Urinary bladder (tissue), 4 donors: Measurements from ENCODE around the gene NRCAM. TPM values are rescaled to one million over a fixed set of nuclear protein-coding genes. Genes with fewer than 3 reads are reported as not detected.

Experiments
- DNase-seq: peaks from one replicate; pipeline ENCODE4 v3.0.0-alpha.2; 2015; ENCODE audit errors: extremely low spot score
- H3K27ac ChIP-seq: one replicate; pipeline ENCODE4 v1.5.1; 2013; ENCODE audit warnings: low read depth, mild to moderate bottlenecking, moderate library complexity
- H3K36me3 ChIP-seq: one replicate; pipeline ENCODE4 v1.6.1; 2013; ENCODE audit warnings: mild to moderate bottlenecking, moderate library complexity; ENCODE audit not compliant: insufficient read depth
- H3K4me1 ChIP-seq: one replicate; pipeline ENCODE4 v1.6.1; 2013; ENCODE audit warnings: mild to moderate bottlenecking, moderate library complexity; ENCODE audit not compliant: insufficient read depth
- H3K4me3 ChIP-seq: one replicate; pipeline ENCODE4 v1.5.1; 2013; ENCODE audit warnings: low read depth, low read length
- WGBS: extraction: QIAGEN DNeasy Blood & Tissue Kit; methylation state at CpG from one replicate; pipeline ENCODE4 v1.1.7; 2013; 5-methylcytosine and 5-hydroxymethylcytosine counted together
- polyA plus RNA-seq: library from polyadenylated mRNA; stranded (reverse); fragments of 200-250 nt; gene quantifications from one replicate; pipeline ENCODE4 v1.2.3, GENCODE V29; 2013
- total RNA-seq: library from RNA; depleted of rRNA; stranded (reverse); fragments of >200 nt; gene quantifications from one replicate; pipeline ENCODE4 v1.2.3, GENCODE V29; 2014
- donor health status: healthy with polysubstance abuse.
- donor health status: healthy.

The NRCAM gene
- total and polyA plus RNA-seq, 2 donors = 2.0 to 9.7 TPM

DNA sequence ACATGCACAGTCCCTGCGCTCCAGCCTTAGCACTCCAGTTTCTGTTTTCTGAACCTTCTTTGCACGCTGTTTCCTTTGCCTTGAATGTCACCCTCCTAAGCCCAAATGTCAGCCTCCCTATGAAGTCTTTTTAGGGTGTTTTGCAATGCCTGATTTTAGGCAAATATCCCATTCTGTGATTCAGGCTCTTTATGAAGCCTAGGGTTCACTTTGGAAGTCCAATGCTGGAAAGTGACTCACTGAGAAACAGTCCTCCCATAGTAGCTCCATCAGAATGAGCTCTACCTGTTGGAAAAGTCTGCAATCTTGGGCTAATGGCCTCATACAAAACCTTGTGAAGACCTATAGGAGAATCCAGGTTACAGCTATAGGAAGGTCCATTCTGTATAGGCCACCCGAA lies 331.4 kb downstream of the NRCAM start:
- Histone ChIP-seq H3K36me3 (no peaks in the 10 kb centered on the region), H3K4me1 (no peaks in the 10 kb centered on the region), H3K4me3 (no peak overlapping the region), H3K27ac (no peak overlapping the region)
- 89% methylated on average over 3 of the region's 3 CpGs for WGBS
- no peak for DNase-seq

DNA sequence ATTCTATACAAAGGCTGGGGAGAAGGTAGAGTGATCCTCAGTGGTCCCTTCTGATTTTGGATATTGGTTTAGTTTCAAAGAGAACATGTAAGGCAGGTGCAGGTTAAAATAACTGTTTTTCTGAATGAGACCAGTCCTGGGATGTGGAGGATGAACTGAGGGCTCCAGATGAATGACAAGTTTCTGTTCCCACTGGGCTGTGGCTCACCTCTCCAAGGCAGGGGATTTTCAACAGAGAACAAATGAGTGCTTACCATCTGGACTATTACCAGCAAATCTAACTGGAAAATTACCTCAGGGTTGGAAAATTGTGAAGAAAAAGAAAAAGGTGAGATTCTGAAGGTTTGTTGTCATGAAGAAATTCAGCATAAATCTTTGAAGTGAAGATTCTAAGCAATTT lies 334.1 kb downstream of the NRCAM start:
- Histone ChIP-seq H3K27ac (no peak overlapping the region), H3K4me3 (no peak overlapping the region), H3K4me1 (no peaks in the 10 kb centered on the region), H3K36me3 (no peaks in the 10 kb centered on the region)
- no peak for DNase-seq

DNA sequence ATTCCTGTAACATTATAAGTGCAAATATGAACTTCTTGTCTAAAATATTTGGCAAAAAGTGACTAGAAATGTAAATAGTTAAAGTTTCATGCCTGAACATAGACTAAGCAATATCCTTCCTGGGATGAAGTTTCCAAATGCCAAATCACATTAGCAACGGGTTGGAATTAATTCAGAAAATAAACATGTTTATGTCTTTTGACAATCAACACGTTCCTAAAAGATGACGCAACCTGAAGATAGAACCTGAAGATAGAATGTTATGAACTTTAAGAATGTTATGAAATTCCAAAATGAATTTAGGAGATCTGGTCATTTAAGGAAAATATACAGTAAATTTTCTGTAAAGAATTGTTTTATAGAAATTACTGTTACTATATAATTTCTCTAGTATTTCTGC lies 335.3 kb downstream of the NRCAM start:
- 58% methylated on average over 3 of the region's 3 CpGs for WGBS
- DNase-seq = no peak
- Histone ChIP-seq H3K36me3 (no peaks in the 10 kb centered on the region), H3K4me1 (no peaks in the 10 kb centered on the region), H3K4me3 (no peak overlapping the region), H3K27ac (no peak overlapping the region)

DNA sequence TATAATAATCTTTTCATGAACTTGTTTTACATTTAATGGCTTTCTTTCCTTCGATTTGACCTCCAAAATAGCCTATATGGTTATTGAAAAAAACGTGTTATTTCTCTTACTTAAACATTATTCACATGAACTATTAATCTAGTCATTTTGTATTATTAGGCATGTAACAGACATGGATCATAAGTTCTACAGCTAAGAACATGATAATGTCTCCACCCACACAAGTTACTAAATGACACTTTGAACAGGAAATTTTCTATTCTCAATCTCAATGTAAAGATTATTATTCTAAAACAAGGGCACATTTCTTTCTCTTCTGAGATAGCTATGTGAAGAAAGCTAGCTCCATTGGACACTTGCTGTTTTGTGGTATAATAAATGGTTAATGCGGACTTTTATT lies 336.0 kb downstream of the NRCAM start:
- H3K27ac ChIP-seq = no peak overlapping the region
- 90% methylated on average over 3 of the region's 3 CpGs for WGBS

DNA sequence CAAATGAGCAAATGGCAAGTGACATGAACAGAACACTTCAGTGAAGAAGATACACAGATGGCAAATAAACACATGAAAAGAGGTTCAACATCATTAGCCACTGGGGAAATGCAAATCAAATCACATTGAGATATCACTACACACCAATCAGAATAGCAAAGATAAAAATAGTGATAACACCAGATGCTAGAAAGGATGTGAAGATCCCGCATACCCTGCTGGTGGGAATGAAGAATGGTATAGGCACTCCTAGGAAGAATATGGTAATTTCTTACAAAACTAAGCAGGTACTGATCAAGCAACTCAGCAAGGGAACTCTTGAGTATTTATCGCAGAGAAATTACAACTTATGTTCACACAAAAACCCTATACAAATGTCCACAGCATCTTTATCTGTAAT lies 337.3 kb downstream of the NRCAM start:
- WGBS = 95% methylated on average over 2 of the region's 2 CpGs
- Histone ChIP-seq H3K27ac (no peak overlapping the region), H3K4me3 (no peak overlapping the region), H3K36me3 (no peaks in the 10 kb centered on the region), H3K4me1 (no peaks in the 10 kb centered on the region)
- DNase-seq = no peak

More for the DNA sequence above, 336.0 kb downstream of the NRCAM start:
- H3K4me3 ChIP-seq = no peak overlapping the region
- DNase-seq = no peak
- no peaks in the 10 kb centered on the region for H3K4me1 ChIP-seq
- H3K36me3 ChIP-seq = no peaks in the 10 kb centered on the region

DNA sequence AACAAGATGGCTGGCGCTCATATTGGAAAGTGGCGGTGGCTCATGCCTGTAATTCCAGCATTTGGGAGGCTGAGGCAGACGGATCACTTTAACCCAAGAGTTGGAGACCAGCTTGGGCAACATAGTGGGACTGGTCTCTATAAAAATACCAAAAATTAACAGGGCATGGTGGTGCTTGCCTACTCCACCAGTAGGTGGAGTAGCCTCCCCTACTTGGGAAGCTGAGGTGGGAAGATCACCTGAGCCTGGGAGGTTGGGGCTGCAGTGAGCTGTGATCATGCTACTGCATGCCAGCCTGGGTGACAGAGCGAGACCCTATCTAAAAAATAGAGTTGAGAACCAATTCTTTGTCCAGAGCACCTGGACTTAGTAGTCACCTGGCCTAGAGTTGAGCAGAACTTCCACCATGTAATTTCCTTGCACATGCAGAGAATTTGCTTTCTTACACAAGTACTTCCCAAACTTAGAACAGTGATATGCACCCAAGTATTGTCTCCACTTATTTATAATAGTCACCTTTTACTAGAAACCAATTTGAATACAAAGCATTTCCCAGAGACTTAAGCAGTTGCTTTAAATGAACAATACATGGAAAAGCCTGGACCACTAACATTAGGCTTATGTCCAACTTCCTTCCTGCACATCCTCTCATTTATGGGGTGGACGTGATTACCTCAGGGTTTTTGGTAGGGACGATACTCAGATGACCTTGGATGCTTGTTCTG lies 342.0 kb downstream of the NRCAM start:
- H3K36me3 ChIP-seq = no peaks in the 10 kb centered on the region
- no peak overlapping the region for H3K27ac ChIP-seq
- no peak overlapping the region for H3K4me3 ChIP-seq
- DNase-seq = no peak
- 87% methylated on average over 6 of the region's 6 CpGs for WGBS
- no peaks in the 10 kb centered on the region for H3K4me1 ChIP-seq

DNA sequence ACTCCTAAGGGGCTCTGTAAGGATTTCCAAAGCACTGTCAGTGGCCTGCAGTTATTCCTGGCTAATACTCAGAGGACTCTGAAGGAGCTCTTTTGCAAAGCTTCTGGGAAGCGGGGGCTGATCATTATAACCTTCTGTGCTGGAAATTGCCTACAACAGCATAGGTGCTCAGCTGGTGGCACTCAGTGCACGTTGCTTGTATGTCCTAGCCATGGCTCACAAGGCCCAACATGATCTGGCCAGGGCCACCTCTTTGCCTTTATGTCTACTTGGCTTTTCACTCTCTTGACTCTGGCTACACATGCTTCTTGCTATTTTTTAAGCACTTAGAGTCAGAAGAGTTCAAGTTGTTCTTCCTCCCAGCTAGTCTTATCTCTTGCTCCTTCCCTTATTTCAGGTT lies 343.6 kb downstream of the NRCAM start:
- H3K36me3 ChIP-seq = no peaks in the 10 kb centered on the region
- H3K4me1 ChIP-seq = no peaks in the 10 kb centered on the region
- H3K27ac ChIP-seq = no peak overlapping the region
- 93% methylated on average over 2 of the region's 2 CpGs for WGBS
- H3K4me3 ChIP-seq = no peak overlapping the region
- no peak for DNase-seq

DNA sequence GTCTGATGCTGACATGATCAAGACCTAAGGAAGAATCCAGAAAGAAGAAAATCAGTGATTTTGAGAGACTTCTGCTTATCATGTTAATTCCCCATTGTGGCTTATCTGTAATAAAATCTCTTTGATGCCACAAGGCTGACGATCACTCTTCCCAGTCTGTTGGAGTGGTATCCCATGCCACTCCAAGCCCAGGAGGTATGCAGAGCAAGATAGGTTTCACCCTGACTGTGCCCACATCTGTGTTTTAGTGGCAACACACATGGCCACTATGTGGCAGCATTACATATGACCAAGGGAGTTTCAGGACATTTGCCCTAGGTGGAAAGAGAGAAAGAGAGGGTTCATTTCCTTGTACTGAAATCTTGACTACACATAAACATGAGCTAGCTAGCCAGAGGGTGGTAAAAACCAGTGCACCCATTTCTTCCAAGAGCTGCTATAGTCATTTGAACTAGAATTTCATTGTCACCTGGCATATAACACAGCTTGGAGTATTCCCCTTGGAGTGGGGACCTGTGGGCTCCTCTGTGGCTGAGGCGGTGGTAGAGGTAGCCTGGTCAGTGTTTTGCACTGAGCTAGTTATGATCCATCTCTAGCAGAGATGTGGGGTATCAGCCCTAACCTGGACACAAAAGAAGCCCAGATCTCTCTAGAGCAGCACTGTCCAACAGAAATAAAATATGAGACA lies 346.9 kb downstream of the NRCAM start:
- 82% methylated on average over 2 of the region's 2 CpGs for WGBS
- Histone ChIP-seq H3K4me1 (no peaks in the 10 kb centered on the region), H3K4me3 (no peak overlapping the region), H3K36me3 (no peaks in the 10 kb centered on the region), H3K27ac (no peak overlapping the region)
- no peak for DNase-seq

DNA sequence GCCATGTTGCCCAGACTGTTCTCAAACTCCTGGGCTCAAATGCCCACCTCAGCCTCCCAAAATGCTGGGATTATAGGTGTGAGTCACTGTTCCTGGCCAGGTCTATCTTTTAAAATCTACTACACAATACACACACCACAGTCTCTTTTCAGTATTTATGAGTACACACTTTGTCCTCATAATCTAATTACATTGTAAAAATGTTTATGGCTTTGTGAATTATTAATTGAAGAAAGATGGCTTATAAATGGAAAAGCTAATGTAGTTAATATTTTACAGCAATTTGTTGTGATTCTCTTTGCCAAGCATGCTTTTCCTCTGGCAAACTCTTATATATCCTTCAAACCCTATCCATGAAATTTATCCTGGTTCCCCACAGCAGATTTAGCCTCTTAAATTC lies 348.1 kb downstream of the NRCAM start:
- Histone ChIP-seq H3K36me3 (no peaks in the 10 kb centered on the region), H3K4me1 (no peaks in the 10 kb centered on the region), H3K27ac (no peak overlapping the region), H3K4me3 (no peak overlapping the region)
- DNase-seq = no peak

DNA sequence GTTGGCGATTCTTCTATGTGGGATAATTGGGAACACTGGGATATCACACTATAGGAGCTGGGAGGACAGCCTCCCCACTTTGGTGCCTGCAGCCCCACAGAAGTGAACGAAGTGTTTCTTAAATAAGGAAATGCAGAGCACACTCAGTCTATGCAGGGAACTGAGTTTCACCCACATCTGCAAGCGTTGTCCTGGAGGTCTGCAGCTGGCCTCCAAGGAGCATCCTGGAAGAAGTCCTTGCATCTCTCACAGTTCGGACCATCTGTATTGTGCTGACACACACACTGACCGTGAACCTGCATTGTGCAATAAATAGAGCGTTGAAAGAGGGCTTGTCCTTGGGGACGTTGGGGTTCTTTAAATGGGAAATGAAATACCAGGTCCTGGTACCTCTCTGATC lies 351.9 kb downstream of the NRCAM start:
- H3K4me3 ChIP-seq = no peak overlapping the region
- no peaks in the 10 kb centered on the region for H3K4me1 ChIP-seq
- H3K36me3 ChIP-seq = no peaks in the 10 kb centered on the region
- no peak for DNase-seq
- 78% methylated on average over 7 of the region's 7 CpGs for WGBS
- no peak overlapping the region for H3K27ac ChIP-seq

DNA sequence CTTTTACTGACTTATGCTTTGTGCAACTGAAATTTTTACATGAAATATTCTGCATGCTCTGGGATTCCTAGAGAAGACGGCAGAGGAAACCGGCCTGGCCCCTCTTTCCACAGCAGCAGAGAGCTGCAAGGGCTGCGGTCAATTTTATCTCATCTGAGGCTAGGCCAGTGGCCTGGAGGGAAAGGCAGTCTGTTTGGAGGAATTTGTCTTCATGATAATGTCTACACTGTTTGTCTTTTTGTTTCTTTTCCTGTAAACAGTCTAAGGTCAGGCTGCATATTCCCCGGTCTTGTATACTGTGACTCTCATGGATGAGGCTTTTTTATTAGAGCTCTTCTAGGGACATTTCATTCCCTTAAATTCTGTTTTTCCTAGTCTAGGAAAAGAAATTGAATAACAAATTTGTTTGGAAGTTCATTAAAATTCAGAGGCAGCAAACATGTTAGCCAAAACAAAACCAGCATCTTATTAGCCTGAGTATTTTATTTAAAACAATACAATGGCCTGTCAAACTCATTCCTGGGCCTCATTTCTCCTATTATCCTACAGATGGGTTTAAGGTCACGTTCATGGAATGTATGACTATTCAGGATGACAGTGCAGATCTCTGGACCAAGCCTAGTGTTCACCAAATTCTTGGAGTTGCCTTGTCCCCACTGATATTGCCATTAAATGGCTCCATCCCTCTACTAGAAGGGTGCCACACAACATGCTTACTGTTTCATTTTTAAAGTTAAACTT lies 352.5 kb downstream of the NRCAM start:
- no peak for DNase-seq
- no peaks in the 10 kb centered on the region for H3K4me1 ChIP-seq
- H3K27ac ChIP-seq = no peak overlapping the region
- no peak overlapping the region for H3K4me3 ChIP-seq
- H3K36me3 ChIP-seq = no peaks in the 10 kb centered on the region
- WGBS = 59% methylated on average over 5 of the region's 5 CpGs

DNA sequence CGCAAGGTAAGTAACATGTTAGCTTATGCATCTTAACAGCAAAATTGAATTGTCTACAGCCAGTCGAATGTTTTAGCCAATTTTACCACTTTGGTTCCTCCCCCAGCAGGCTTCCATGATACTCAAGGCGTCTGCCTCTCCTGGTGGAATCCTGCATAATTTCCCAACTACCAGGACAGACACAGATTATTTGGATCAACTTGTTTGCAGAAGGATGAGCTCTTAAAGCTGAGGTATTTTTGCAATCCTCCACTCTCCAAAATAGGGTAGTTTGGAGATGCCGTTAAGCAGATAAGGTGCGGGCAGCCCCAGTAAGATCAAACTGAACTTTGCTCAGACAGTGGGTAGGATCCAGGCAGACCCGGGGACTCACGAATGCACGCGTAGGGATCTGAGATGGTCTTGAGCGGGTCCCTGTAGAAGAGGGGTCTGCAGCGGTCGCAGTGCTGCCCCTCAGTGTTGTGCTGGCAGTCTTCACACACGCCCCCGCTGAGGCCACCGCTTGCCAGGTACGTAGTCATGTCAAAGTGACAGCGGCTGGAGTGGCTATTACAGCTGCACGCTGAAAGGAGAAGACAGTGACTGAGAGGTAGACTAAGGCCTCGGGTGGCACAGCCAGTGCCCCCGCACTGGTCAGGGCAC lies 353.4 kb downstream of the NRCAM start:
- WGBS = 83% methylated on average over 20 of the region's 20 CpGs
- Histone ChIP-seq H3K27ac (no peak overlapping the region), H3K4me3 (no peak overlapping the region), H3K36me3 (no peaks in the 10 kb centered on the region), H3K4me1 (no peaks in the 10 kb centered on the region)
- no peak for DNase-seq

DNA sequence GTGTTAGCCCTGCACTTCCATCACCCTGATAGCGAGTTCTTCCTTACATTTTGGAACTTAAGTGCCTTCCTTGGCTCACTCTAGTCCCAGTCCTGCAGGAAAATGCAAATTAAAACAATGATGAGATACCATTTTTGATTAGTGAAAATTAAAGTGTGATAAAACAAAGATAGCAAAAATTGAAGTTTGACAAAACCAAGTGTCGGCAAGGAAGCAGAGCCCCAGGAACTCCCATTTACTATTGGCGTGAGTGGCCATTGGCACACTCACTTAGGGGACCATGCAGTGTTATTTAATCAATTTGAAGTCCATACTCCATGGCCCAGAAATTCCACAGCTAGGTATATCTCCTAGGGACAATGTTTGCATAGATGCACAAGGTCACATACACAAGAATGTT lies 354.5 kb downstream of the NRCAM start:
- Histone ChIP-seq H3K4me1 (no peaks in the 10 kb centered on the region), H3K27ac (no peak overlapping the region), H3K4me3 (no peak overlapping the region), H3K36me3 (no peaks in the 10 kb centered on the region)
- DNase-seq = no peak
- WGBS = 98% methylated on average over 3 of the region's 3 CpGs

DNA sequence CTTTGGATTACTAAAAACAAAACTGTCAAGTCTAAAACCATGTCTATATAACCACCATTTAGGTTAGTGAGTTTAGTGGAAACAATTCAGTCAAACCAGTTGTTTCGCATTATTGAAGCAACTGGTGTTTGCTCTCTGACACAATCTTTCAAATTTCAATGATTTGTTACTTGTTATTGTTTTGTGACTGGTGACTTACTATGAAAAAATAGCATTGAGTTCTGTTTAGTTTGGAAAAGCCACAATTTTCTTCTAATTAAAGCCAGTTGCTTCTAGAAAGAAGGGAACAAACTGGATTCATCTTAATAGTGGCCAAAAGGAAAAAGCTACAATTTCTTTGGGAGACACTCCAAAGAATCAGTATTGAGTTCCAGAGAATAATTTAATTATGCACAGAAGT lies 356.5 kb downstream of the NRCAM start:
- WGBS = 63% methylated on average over 1 of the region's 1 CpG
- Histone ChIP-seq H3K36me3 (no peaks in the 10 kb centered on the region), H3K4me1 (no peaks in the 10 kb centered on the region), H3K4me3 (no peak overlapping the region), H3K27ac (no peak overlapping the region)
- no peak for DNase-seq
